H1 (cell line): ENCODE measurements around the gene ATG4D. TPM values are rescaled to one million over a fixed set of nuclear protein-coding genes. Genes with fewer than 3 reads are reported as not detected.

Experiments used
- CBX5 ChIP-seq: fragments of 300-800, 300-1000 bp; sonication (generic); IDR thresholded peaks from 2 replicates; pipeline ENCODE4 v1.7.1; 2016; ENCODE audit warnings: antibody characterized with exemption, low read length, low read depth
- NANOG ChIP-seq: IDR thresholded peaks from 2 replicates; pipeline ENCODE4 v1.6.1; 2011; ENCODE audit warnings: low read length, low read depth, mild to moderate bottlenecking, inconsistent platforms; ENCODE audit not compliant: insufficient read depth, poor library complexity, severe bottlenecking
- polyA plus RNA-seq, 7 experiments: library from polyadenylated mRNA; depleted of rRNA in 3 of 7; stranded (reverse) in 5 of 7; unstranded in 2 of 7; fragments of >200 nt in 5 of 7; fragments of 200-250 nt in 2 of 7; gene quantifications; 1 replicate in 5 of 7; 2 replicates in 1 of 7; 4 replicates in 1 of 7; pipeline versions ENCODE4 v1.2.1 to v1.2.3, GENCODE V29; 2011 to 2013; ENCODE audit warnings: missing spikeins in 2 of 7, mixed read lengths in 2 of 7
- total RNA-seq: library from RNA; stranded (reverse); fragmentation: NEBNext Ultra II Directional; extraction: Animal tissue kit (Norgen Biotek cat#: 25700); gene quantifications from 2 replicates; pipeline ENCODE4 v1.2.1, GENCODE V29; 2021
- TF ChIP-seq, protein P1 (sequence below): IDR thresholded peaks from 2 replicates; pipeline ENCODE4 v1.6.1; 2012; ENCODE audit warnings: inconsistent platforms

Gene ATG4D
- total and polyA plus RNA-seq, 2 of the 8 experiments (the other 6 are each of a cell fraction or from before 2014, with no cell fraction given) = 39.6 to 43.7 TPM

DNA sequence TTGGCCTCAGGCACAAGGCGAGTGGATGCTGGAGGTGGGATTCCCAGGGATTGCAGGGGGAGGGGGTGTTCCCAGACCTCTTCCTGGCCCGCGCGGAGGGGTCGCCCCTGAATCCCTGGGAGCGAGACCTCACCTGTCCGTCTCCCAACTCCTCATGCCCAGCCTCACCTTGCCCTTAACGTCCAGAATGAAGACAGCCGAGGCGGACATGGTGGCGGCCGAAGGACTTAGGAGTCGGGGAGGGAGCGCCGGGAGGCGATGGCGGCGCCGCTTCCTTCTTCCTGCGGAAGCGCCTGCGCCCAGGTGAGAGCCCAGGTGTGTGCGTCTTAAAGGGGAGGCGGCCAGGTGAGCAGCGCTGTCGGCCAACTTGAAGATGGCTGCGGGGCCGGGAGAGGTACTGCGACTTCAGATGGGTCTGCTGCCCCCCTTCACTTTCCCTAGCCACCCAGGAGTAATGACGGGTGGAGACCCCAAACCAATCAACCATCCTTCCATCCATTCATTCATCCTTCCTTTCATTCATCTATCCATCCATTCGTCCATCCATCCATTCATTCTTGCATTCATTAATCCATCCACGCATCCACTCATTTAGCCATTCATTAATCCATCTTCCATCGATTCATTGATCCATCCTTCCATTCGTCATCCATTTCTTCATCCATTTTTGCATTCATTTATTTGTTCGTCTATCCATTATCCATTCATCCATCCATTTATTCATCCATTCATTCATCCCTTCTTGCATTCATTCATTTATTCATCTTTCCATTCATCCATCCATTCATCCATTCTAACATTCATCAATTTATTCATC is 43.5 kb downstream of the ATG4D start, which contains the start of gene AP1M2 (continued):
- TF ChIP-seq NANOG (no peak), CBX5 (no peak)
- TF ChIP-seq, protein P1, sequence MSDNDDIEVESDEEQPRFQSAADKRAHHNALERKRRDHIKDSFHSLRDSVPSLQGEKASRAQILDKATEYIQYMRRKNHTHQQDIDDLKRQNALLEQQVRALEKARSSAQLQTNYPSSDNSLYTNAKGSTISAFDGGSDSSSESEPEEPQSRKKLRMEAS = peak; percentile 52
